ENCODE data around the gene PFKFB2. TPM values are rescaled to one million over a fixed set of nuclear protein-coding genes. Genes with fewer than 3 reads are reported as not detected.

PFKFB2 gene
- total and polyA plus RNA-seq, 2 of the 8 experiments (the other 6 are each of a cell fraction or from before 2014, with no cell fraction given), result 6.7 to 19.1 TPM

- TF ChIP-seq RNF2 (IDR thresholded peaks at IDR 0.05; ENCODE audit: borderline replicate concordance, low read depth, low read length, missing control alignments, poor library complexity, severe bottlenecking), result no peak
Observed at GRCh38 chr1:207019661-207020060, 33.4 kb upstream of the PFKFB2 start (continued).

All from H1 (cell line).